Globus pallidus (tissue), 1 donor: ENCODE data around the gene TMEM39B.
"Not testable (repeated sequence)": the region's sequence is repeated elsewhere in the genome, so short reads cannot be mapped to it uniquely, and the experiment has no call there.

Experiments
- DNase-seq: peaks from one replicate; pipeline ENCODE4 v3.0.0-alpha.2; 2015; ENCODE audit warnings: low spot score

TMEM39B gene

DNA sequence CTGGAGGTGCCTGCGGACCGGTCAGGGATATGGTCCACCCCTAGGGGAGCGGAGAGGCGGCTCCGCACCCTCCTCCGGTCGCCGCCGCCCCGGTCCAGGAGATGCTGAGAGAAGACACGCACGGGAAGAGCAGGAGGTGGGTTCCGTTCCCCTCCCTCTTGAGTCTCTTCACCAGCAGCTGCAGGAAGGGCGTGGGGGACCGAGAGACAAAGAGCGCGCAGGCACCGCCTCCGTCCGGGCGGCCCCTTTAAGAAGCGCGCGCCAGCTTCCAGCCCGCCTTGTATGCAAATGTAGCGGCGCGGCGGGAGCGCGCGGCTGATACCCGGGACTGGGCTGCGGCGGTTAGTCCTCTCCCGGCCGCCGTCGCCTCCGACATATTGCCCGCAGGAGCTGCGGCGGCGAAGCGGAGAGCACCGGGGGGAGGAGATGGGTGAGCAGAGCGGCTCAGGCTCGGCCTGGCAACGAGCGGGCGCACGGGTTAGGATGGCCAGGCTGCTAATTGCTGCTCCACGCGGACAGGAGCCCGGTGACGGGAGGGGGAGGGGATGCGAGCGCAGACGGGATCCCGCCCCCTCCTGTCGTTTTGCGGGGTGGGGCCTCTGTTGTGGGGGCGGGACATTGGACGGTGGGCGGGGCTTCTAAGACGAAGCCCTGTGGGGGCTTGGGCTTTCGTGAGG is at the start of gene TMEM39B:
Gene TMEM39B (plus strand): TSS at position 318 of the 677 bp plus-strand sequence. CDS start 109 bp downstream, at position 427.
- DNase-seq, result peak; percentile 95

DNA sequence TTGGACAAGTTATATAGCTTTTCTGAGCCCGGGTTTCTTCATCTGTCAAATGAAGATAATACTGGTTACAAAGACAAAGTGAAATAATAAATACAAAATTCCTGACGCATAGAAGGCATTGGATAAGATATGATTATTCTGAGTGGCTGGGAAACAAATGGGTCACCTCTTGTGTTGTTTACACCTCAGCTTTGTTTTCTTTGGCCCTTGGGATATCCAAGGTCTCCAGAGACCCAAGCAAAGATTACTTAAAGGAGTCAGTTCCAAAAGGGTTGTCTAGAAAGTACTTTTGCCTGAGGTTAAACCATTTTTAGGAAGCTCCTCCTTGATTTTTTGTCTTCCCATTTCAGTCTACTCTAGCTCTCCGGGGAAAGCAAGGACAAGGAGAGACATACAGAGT is 49.4 kb upstream of the TMEM39B start:
- no peak for DNase-seq

DNA sequence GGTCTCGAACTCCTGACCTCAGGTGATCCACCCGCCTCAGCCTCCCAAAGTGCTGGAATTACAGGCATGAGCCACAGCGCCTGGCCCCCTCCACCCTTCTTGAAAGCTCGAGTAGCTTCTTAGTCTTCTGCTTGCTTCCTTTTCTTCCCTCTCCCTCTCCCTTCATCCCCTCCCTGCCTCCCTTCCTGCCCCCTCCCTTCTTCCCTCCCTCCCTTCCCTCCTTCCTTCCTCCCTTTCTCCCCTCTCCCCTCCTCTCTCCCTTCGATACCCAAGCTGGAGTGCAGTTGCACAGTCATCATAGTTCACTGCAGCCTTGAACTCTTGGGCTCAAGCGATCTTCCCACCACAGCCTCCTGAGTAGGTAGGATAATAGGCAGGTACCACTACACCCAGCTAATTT is 47.2 kb upstream of the TMEM39B start:
- no peak for DNase-seq

DNA sequence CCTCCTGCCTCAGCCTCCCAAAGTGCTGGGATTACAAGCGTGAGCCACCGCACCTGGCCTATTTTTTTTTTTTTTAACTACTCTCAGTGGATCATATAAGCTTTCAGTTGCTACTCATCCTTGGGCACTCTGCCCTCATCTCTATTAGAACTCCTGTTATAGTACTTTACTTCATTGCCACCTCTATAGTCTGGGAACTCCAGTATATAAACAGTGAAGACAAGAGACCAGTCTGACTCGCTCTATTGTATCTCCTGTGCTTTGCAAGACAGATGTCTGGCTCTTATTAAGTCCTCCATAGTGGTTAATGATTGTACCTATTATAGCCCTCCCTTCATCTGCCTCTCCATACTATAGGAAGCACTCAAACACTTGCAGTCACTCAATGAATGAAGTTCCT is 44.0 kb upstream of the TMEM39B start:
- no peak for DNase-seq

DNA sequence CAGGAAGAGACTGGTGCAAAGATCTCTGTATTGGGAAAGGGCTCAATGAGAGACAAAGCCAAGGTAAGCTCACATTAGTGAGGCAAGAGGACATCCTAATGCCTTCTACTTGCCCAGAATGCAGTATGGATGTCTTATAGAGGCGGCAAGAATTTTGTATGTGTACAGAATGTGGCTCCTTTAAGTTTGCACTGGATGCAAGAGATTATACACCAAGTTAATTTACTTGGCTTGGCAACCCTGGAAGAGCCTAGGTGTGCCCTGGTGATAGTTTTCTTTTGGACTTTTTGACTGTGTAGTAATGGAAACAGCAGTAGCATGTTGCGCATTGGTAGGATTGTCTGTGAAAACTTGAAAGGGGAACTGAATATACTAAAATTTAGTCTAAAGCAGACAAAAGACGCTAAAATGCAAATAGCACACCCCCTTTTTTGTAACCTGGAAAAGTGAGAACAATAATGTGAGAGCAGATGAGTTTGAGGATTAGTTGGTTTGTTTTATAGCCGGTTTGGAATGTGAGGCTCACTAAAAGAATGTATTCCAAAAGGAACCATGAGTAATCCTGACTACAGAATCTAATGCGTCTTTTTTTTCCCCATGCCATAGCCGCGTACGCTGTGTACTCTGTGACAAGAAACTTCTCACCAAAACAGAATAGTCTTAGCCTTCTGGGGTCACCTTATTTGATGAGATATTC is 41.0 kb upstream of the TMEM39B start:
- DNase-seq, result no peak

DNA sequence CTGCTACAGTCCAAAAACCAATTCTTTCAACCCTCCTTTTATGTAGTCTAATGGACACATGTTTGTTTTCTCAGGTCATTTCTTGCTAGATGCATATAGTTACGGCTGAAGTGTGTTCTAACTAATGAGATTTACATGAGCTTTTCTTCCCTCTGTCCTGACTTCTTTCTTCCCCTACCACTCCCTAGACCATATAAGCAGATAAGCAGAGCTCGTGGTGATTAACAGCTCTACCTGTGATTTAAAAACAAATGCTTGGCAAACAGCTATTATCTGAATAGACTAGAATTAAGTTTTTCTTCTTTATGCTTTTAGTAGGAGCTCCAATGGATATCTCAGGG is 40.5 kb upstream of the TMEM39B start:
- no peak for DNase-seq

DNA sequence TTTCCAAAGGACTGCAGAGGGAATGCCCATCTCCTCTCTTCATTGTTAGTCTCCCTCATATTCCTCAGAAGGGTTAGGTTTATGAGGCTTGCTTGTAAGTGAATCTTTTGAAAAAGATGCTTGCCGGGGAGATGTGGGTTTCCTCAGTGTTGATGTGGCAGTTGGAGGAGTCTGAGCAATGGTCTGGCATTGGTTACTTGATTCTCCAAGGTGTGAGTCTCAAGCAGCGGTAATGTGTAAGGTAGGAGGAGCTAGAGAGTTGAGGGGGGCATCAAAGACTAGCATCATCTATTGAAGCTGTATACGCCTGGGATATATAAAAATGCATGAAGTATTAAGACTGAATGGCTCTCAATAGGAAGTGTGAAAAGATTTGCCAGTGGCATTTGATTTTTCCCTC is 37.6 kb upstream of the TMEM39B start:
- no peak for DNase-seq

DNA sequence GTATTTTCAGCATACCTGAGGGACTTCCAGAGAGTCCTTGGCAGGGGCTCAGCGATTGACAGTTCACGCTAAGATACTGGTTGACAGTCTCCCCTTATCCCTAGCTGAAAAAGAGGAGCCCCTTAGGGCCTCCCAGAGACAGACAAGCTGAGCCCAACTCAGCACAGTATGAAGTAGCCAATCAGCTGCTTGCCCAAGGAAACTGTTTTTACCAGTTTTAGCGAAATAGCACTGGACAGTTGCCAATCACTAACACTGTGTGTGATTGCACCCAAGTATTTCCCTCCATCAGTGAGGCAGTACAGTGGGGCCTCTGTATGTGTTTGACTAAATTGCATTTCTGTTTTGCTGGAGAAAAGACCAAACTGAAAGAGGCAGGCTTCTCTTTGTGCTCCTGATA is 32.0 kb upstream of the TMEM39B start:
- DNase-seq, result peak; percentile 75

DNA sequence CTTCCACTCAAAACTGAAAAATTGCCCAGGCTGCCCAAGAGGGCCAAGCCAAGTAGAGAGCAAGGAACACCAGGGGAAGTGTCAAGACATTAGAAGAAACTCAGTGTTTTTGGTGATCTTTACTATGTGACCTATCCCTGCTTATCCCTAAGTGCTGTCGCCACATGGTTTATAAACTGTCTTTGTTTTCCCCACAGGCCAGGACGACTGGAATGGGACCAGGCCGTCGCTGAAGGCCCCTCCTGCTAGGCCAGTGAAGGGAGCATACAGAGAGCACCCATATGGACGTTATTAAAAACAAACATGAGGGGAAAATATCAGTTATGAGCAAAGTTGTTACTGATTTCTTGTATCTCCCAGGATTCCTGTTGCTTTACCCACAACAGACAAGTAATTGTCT is 30.4 kb upstream of the TMEM39B start:
- DNase-seq, result peak; percentile 63

DNA sequence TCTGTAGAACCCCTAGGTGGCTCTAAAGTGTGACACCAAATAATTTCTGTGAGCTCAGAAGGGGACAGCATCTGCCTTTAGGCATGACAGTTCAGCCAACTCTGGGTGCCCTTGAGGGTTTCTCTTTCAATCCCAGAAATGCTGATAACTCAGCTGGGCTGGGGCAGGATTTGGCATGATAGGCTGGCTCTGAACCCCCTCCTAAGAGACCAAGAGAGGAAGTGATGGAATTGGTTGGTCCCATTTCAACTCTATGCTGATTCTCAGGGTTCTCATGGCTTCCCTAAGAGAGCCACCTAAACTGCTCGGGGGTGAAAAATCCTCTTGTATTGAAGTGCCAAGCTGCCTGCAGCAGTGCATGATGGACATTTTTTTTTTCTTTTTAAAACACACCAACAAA is 28.5 kb upstream of the TMEM39B start:
- no peak for DNase-seq

DNA sequence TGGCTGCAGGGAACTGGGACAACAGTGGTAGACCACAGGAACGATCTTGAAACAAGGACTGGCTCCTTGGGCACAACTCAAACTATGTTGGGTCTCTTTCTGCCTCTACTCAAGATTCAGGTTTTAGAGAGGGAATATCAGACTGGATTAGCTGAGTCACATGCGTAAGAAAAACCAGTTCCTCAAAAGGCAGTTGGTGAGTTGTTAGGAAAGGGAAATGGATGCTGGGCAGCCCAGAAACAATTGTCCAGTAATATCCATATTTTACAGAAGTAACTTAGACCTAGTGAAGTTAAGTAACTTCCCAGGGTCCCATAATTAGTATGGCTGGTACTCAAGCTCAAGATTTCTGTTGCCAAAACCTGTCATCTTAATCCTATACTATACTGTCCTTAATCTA is 27.0 kb upstream of the TMEM39B start:
- no peak for DNase-seq

DNA sequence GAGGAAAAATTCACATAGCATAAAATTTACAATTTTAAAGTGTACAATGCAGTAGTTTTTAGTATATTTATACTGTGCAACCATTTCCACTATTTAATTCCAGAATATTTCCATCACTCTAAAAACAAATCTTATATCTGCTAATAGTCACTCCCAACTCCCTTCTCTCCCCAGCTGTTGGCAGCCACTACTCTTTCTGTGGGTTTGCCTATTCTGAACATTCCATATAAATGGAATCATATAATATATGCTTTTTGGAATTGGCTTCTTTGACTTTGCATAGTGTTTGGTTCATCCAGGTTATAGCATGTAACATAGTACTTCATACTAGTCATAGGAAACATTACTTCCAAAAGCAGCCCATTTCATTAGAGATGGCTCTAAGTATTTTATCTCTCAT is 25.0 kb upstream of the TMEM39B start:
- DNase-seq, result no peak

DNA sequence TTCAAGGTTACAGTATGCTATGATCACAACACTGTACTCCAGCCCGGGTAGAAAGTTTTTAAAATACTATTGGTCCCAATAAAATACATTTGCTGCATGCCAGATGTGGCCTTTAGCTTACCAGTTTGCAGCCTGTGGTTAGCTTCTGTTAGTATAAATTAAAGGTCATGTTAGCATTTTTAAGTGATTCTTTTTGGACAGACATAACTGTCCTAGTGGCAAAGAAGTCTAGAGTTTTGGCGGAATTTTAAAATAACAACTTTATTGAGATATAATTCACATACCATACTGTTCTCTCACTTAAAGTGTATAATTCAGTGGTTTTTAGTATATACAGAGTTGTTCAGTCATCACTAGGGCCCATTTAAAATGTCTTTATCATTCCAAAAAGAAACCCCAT is 24.3 kb upstream of the TMEM39B start:
- DNase-seq, result no peak

DNA sequence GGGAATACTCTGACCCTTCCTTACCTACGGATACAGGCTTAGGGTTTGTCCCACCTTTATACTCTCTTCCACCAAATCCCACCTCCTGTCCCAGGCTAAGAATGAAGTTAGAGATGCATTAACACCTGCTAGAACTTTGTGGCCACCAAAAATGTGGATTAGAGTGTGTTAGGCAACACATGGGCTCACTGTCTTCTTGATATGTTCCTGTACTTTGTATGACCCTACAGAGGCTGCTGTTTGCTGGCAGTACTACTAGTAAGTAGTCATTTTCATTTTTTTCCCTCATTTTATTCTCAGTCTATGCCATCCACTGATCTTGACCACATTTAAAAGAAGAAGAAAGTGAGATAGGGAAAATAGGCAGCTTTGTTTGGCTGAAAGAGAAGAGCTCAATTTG is 21.0 kb upstream of the TMEM39B start:
- no peak for DNase-seq

DNA sequence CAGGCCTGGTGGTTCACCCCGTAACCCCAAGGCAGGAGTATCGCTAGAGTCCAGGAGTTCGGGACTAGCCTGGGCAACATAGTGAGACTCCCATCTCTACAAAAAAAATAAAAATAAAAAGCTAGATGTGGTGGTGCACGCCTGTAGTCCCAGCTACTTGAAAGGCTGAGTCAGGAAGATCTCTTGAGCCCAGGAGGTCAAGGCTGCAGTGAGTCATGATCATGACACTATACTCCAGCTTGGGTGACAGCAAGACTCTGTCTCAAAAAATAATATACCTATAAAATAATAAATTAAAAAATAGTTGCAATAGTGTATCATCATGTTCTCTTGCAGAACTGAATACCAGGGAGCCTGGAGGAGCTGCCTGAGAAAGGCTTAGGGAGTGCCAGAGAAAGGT is 19.9 kb upstream of the TMEM39B start:
- DNase-seq, result no peak

DNA sequence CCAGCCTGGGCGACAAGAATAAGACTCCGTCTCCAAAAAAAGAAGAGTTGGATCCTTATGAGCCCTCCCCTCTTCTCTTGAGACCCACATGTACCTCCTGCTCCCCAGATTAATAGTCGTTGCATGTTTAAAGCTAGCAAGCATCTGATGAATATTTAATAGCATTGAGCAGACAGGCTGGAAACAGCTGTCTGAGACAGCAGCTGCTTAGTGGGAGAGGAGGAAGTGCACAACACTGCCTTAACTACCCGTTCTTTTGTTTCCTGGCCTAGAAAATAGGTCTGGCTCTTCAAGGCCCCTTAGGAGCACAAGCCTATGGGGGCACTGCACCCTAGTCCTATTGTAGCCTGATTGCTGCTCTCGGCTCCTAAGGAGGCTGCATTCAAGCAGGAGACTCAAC is 17.3 kb upstream of the TMEM39B start:
- no peak for DNase-seq

DNA sequence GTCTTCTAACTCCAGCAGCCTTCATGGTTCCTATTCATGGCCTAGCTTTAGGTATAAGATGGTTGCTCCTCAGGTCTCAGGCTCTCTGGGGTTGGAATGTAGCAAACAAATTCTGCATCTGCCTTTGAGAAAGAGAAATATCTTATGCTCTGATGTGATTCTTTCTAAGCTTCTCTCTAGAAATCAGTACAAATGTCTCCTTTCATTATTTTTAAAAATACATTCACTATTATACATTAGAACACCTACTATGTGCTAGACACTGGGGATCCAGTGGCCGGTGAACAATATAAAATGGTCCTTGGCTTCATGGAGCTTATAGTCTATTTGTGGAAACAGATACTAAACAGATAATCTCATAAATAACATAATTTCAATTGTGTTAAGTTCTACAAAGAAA is 16.1 kb upstream of the TMEM39B start:
- no peak for DNase-seq

DNA sequence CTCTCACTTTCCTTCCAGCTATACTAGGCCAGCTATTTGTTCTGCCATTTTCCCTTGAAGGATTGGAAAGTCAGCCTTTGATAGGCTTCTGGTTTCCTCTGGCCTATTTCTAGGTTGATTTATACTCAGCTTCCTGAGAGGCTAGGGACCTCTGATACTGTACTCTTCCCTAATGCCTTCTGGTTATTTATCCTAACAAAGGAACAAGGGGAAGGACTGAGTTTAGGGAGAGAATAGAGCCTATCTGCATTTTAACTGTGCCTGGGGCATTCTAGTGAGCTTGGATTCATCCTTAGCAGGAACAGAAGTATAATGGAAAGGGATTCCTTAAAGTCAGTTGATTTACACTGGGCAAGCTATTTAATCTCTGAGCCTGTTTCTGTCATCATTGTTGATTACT is 11.8 kb upstream of the TMEM39B start:
- no peak for DNase-seq

DNA sequence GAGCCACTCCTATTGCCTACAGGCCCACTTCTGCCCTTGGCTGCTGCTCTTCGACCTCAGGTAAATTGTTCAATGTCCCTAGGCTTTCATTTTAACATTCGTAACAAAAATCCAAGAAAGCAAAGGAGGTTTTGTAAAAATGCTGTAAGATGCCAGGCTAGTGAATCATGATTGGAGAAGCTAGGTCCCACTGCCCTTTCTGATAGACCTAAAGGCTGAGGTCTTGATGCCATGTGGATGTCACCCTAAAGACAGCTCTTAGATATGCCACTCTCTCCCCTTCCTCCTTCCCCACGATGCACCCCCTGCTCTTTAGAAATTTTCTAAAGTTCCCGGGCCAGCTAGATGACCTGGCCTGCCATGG is 9.9 kb upstream of the TMEM39B start:
- no peak for DNase-seq

DNA sequence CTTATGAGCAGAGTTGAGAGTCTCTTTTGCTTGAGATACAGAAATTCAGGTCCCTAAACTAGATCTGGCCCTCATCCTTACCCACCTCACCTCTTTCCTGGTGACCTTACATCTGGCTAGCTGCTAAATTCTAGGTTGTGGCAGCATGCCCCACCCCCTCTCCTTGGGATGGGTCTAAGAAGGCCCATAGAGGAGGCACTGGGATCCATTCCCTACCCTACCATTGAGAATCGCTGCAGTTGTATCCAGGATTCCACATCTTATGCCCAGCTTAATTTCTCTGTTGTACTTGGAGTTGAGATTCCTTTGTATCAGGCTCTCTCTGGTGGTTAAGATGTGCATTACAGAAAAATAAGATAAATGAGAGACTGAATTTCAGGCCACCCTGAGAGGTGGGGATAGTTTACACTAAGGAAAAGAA is 9.5 kb upstream of the TMEM39B start:
- peak; percentile 78 for DNase-seq

DNA sequence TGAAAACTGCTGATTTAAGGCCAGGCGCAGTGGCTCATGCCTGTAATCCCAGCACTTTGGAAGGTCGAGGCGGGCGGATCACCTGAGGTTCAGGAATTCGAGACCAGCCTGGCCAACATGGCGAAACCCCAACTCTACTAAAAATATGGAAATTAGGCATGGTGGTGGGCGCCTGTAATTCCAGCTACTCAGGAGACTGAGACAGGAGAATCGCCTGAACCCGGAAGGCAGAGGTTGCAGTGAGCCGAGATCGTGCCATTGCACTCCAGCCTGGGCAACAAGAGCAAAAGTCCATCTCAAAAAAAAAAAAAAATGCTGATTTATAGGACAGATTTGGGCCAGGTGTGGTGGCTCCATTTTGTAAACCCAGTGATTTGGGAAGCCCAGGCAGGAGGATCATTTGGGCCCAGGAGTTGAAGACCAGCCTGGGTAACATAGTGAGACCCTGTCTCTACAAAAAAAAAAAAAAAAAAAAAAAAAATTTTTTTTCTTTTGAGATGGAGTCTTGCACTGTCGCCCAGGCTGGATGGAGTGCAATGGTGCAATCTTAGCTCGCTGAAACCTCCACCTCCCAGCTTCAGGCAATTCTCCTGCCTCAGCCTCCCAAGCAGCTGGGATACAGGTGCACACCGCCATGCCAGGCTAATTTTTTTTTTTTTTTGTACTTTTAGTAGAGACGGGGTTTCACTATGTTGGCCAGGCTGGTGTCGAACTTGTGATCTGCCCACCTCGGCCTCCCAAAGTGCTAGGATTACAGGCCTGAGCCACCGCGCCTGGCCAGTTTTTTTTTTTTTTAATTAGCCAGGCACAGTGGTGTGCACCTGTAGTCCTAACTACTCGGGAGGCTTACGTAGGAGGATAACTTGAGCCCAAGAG is 6.9 kb upstream of the TMEM39B start:
- not testable (repeated sequence) for DNase-seq

DNA sequence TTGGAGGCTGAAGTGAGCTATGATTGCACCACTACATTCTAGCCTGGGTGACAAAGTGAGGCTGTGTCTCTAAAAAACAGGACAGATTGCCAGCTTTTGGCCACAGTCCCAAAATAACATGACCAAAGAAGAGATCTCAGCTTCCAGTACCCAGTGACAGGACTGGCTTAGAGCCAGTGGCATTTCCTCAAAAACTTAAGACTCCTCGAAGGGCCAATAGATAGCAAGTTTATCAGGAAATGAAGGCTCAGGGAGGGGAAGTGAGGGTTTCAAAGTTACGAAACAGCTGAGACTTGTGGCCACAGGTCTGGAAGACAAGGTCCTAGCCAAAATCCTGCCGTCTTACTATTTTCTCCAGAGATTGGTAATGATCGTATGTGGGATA is 6.3 kb upstream of the TMEM39B start:
- peak; percentile 81 for DNase-seq

DNA sequence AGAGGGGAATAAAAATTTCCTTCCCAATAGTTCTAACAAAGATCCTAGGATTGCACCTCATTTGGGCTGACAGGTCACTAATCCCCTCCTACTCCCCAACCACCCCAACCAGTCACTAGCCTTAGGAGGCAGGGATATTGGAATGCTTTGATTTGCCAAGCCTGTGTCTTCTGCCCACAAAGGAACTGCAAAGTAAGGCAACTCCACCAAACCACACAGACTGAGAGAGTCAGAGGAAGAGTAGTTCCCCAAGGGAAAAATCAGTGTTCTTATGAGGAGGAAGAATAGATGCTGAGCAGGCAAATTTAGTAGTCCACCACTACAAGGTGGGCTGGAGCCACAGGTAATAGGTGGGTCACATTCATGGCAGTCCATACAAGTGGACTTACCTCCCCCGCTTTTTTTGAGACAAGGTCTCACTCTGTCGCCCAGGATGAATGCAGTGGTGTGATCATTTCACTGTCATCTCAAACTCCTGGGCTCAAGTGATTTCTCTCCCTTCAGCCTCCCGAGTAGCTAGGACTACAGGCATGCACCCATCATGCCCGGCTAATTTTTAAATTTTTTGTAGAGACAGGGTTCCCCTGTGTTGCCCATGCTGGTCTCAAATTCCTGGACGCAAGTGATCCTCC is 3.7 kb upstream of the TMEM39B start:
- no peak for DNase-seq
